ENCODE data around the gene GUSB.

The GUSB gene

GRCh38 chr7:65924193-65924592, 57.8 kb downstream of the GUSB start:
- Mint-ChIP-seq H3K36me3 (ENCODE audit: low read depth) (peaks cover 26% of the 10 kb centered on the region), H3K27ac (no peak overlapping the region), H3K4me3 (no peak overlapping the region), H3K4me1 (ENCODE audit: low read depth) (peaks cover 4% of the 10 kb centered on the region), H3K27me3 (no peaks in the 10 kb centered on the region), H3K9me3 (no peaks in the 10 kb centered on the region)

GRCh38 chr7:65923316-65923715, 58.7 kb downstream of the GUSB start:
- no peaks in the 10 kb centered on the region for H3K9me3 Mint-ChIP-seq
- H3K27ac Mint-ChIP-seq: no peak overlapping the region
- H3K4me3 Mint-ChIP-seq: no peak overlapping the region
- H3K27me3 Mint-ChIP-seq: no peaks in the 10 kb centered on the region
- peaks cover 4% of the 10 kb centered on the region for H3K4me1 Mint-ChIP-seq (ENCODE audit: low read depth)
- peaks cover 27% of the 10 kb centered on the region for H3K36me3 Mint-ChIP-seq (ENCODE audit: low read depth)

- Mint-ChIP-seq H3K27ac (no peak overlapping the region), H3K9me3 (no peaks in the 10 kb centered on the region), H3K4me1 (ENCODE audit: low read depth) (no peaks in the 10 kb centered on the region), H3K27me3 (no peaks in the 10 kb centered on the region), H3K36me3 (ENCODE audit: low read depth) (peaks cover 32% of the 10 kb centered on the region), H3K4me3 (no peak overlapping the region)
These were observed 65.9 kb downstream of the GUSB start for GRCh38 chr7:65915921-65916657.

- Mint-ChIP-seq H3K4me1 (ENCODE audit: low read depth) (peaks cover 3% of the 10 kb centered on the region), H3K27ac (no peak overlapping the region), H3K9me3 (no peaks in the 10 kb centered on the region), H3K4me3 (no peak overlapping the region), H3K36me3 (ENCODE audit: low read depth) (peaks cover 15% of the 10 kb centered on the region), H3K27me3 (no peaks in the 10 kb centered on the region)
These were observed 69.8 kb downstream of the GUSB start for GRCh38 chr7:65912237-65912636.
